ENCODE measurements around the gene RPGR. TPM values are rescaled to one million over a fixed set of nuclear protein-coding genes. Genes with fewer than 3 reads are reported as not detected.

RPGR gene
- total RNA-seq, 2 experiments from 2014 or later = 12.4 to 18.2 TPM

- BruUV-seq (replicated peaks) = no TSS peak
- intact Hi-C loops (cut with micrococcal nuclease; ENCODE audit: unreplicated experiment) = no loop called here
Measured at GRCh38 chrX:38236901-38237615, 90.3 kb downstream of the RPGR start.

GRCh38 chrX:38233891-38234667 is 93.2 kb downstream of the RPGR start:
- Histone ChIP-seq H4K20me1 (ENCODE audit: insufficient read depth, low read length) (no peaks in the 10 kb centered on the region), H3K4me1 (ENCODE audit: insufficient read depth, low read length, poor library complexity, severe bottlenecking) (no peaks in the 10 kb centered on the region), H3K4me2 (ENCODE audit: low read length) (no peak overlapping the region), H2AFZ (ENCODE audit: low read length) (no peak overlapping the region), H3K79me2 (ENCODE audit: insufficient read depth, low read depth, low read length) (no peaks in the 10 kb centered on the region), H3K27ac (ENCODE audit: low read depth, low read length, poor library complexity, severe bottlenecking) (no peak overlapping the region), H3K9me3 (ENCODE audit: low read length) (no peaks in the 10 kb centered on the region), H3K36me3 (ENCODE audit: insufficient read depth, low read length) (no peaks in the 10 kb centered on the region), H3K9me2 (ENCODE audit: insufficient read depth, low read length) (no peaks in the 10 kb centered on the region), H3K4me3 (ENCODE audit: low read depth, low read length, poor library complexity, severe bottlenecking) (no peak overlapping the region)
- TF ChIP-seq CTCF (conservative IDR thresholded peaks at IDR 0.05; ENCODE audit: low read length) (no peak), EZH2phosphoT487 (IDR thresholded peaks at IDR 0.05; ENCODE audit: borderline replicate concordance, low read depth, low read length) (no peak)
- intact Hi-C loops (cut with micrococcal nuclease; ENCODE audit: unreplicated experiment) = no loop called here
- ChIA-PET POLR2A (interaction anchor here (1.0 kb wide), 1 partner anchor 11 kb away, joined by 4 read pairs; no protein-coding TSS in a partner anchor), CTCF (ENCODE audit: unreplicated experiment) (no interaction called here)
- BruUV-seq (replicated peaks) = no TSS peak
- no peak for DNase-seq (ENCODE audit: low spot score)

More at GRCh38 chrX:38236901-38237615, 90.3 kb downstream of the RPGR start:
- Histone ChIP-seq H4K20me1 (ENCODE audit: insufficient read depth, low read length) (no peaks in the 10 kb centered on the region), H3K79me2 (ENCODE audit: insufficient read depth, low read depth, low read length) (no peaks in the 10 kb centered on the region), H3K9me3 (ENCODE audit: low read length) (no peaks in the 10 kb centered on the region), H3K4me2 (ENCODE audit: low read length) (no peak overlapping the region), H3K4me3 (ENCODE audit: low read depth, low read length, poor library complexity, severe bottlenecking) (no peak overlapping the region), H3K27ac (ENCODE audit: low read depth, low read length, poor library complexity, severe bottlenecking) (no peak overlapping the region), H3K9me2 (ENCODE audit: insufficient read depth, low read length) (no peaks in the 10 kb centered on the region), H2AFZ (ENCODE audit: low read length) (no peak overlapping the region), H3K36me3 (ENCODE audit: insufficient read depth, low read length) (no peaks in the 10 kb centered on the region), H3K4me1 (ENCODE audit: insufficient read depth, low read length, poor library complexity, severe bottlenecking) (no peaks in the 10 kb centered on the region)
- CTCF ChIA-PET (ENCODE audit: unreplicated experiment) = no interaction called here
- TF ChIP-seq EZH2phosphoT487 (IDR thresholded peaks at IDR 0.05; ENCODE audit: borderline replicate concordance, low read depth, low read length) (no peak), CTCF (conservative IDR thresholded peaks at IDR 0.05; ENCODE audit: low read length) (no peak)
- DNase-seq (ENCODE audit: low spot score) = no peak
- POLR2A ChIA-PET = no interaction called here
